Measurements from ENCODE around the gene KLHL17. TPM values are rescaled to one million over a fixed set of nuclear protein-coding genes. Genes with fewer than 3 reads are reported as not detected.

The KLHL17 gene
- total RNA-seq, 1 experiment from 2014 or later, result 27.8 TPM

DNA sequence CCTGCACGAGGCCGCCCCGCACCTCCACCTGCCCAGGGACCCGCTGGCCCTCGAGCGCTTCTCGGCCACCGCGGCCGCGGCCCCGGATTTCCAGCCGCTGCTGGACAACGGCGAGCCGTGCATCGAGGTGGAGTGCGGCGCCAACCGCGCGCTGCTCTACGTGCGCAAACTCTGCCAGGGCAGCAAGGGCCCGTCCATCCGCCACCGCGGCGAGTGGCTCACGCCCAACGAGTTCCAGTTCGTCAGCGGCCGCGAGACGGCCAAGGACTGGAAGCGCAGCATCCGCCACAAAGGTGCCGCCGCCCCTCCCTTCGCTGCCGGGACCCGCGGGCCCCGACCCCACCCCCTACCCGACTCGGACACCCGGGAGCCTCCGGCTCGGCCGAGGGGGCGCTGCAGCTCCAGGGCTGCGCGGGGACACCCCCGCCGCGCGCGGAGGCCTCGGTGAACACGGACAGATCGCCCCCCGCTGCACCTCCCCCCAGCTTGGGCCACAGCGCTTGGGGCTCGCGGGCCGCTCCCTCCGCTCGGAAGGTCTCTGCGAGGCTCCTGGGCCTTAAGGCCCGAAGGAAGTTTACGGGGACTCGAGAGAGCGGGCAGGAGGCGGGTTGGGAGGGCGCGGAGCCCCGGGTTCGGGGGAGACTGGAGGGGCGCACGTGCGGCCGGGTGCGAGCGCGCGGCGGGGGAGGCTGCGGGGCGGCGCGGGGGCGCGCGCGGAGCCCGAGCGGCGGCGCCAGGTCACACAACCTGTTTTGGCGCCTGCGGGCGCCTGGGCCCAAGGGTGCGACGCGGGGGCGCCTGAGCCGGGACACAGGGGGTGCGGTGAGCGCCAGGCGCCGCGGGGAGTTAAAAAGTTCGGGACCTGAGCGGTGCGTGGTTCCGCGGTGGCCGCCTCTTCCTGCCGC lies 35.5 kb upstream of the KLHL17 start:
- intact Hi-C loops (cut with micrococcal nuclease; ENCODE audit: unreplicated experiment), result no loop called here
- H3K27me3 Mint-ChIP-seq (ENCODE audit: unreplicated experiment), result peaks cover 67% of the 10 kb centered on the region
- no peak for DNase-seq

DNA sequence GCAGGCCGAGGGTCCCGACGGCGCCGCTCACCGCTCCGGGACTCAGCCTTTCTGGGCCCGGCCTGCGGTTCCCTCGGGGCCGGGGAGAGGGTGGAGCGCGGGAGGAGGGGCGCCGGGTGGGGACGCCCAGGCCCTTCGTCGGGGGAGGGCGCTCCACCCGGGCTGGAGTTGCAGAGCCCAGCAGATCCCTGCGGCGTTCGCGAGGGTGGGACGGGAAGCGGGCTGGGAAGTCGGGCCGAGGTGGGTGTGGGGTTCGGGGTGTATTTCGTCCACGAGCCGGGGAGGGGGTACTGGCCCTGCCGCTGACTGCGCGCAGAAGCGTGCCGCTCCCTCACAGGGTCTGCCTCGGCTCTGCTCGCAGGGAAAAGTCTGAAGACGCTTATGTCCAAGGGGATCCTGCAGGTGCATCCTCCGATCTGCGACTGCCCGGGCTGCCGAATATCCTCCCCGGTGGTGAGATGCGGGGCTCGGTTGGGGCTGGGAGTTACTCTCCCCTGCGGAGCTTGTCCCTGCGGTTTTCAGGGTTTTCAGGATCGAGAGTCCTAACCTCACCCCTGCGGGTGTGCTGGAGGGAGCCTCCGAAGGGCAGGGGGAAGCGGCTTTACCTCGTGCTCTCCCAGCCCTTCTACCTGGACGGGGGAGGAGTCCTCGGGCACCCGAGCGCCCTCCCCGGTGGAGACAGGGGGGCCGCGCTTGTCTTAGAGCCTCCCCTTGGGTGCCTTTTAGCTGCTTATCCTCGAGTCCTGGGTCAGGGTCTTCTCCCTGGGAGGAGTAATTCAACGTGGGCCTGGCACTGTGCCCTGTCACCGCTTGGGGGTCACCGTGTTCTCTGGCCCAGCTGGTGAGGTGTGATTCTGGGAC lies 34.6 kb upstream of the KLHL17 start:
- Mint-ChIP-seq H3K9me3 (ENCODE audit: low read depth, unreplicated experiment) (no peaks in the 10 kb centered on the region), H3K27me3 (ENCODE audit: unreplicated experiment) (peaks cover 62% of the 10 kb centered on the region), H3K4me1 (ENCODE audit: low read depth, unreplicated experiment) (peaks cover 9% of the 10 kb centered on the region), H3K4me3 (ENCODE audit: low read depth, unreplicated experiment) (no peak overlapping the region), H3K36me3 (ENCODE audit: insufficient read depth, unreplicated experiment) (peaks cover 5% of the 10 kb centered on the region), H3K27ac (ENCODE audit: unreplicated experiment) (no peak overlapping the region)
- TF ChIP-seq, protein P1, sequence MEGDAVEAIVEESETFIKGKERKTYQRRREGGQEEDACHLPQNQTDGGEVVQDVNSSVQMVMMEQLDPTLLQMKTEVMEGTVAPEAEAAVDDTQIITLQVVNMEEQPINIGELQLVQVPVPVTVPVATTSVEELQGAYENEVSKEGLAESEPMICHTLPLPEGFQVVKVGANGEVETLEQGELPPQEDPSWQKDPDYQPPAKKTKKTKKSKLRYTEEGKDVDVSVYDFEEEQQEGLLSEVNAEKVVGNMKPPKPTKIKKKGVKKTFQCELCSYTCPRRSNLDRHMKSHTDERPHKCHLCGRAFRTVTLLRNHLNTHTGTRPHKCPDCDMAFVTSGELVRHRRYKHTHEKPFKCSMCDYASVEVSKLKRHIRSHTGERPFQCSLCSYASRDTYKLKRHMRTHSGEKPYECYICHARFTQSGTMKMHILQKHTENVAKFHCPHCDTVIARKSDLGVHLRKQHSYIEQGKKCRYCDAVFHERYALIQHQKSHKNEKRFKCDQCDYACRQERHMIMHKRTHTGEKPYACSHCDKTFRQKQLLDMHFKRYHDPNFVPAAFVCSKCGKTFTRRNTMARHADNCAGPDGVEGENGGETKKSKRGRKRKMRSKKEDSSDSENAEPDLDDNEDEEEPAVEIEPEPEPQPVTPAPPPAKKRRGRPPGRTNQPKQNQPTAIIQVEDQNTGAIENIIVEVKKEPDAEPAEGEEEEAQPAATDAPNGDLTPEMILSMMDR (IDR thresholded peaks at IDR 0.05; ENCODE audit: unreplicated experiment), result no peak
- DNase-seq, result no peak
- no TSS peak for BruUV-seq (replicated peaks)
- intact Hi-C loops (cut with micrococcal nuclease; ENCODE audit: unreplicated experiment), result no loop called here
- CTCF ChIA-PET, result no interaction called here

More for the DNA sequence above, 35.5 kb upstream of the KLHL17 start:
- Mint-ChIP-seq H3K27ac (ENCODE audit: unreplicated experiment) (no peak overlapping the region), H3K4me1 (ENCODE audit: low read depth, unreplicated experiment) (peaks cover 16% of the 10 kb centered on the region), H3K4me3 (ENCODE audit: low read depth, unreplicated experiment) (peak overlapping the region; percentile 32), H3K9me3 (ENCODE audit: low read depth, unreplicated experiment) (no peaks in the 10 kb centered on the region), H3K36me3 (ENCODE audit: insufficient read depth, unreplicated experiment) (peaks cover 5% of the 10 kb centered on the region)
- TF ChIP-seq, protein P1 (IDR thresholded peaks at IDR 0.05; ENCODE audit: unreplicated experiment), result no peak
- CTCF ChIA-PET, result no interaction called here
- no TSS peak for BruUV-seq (replicated peaks)

DNA sequence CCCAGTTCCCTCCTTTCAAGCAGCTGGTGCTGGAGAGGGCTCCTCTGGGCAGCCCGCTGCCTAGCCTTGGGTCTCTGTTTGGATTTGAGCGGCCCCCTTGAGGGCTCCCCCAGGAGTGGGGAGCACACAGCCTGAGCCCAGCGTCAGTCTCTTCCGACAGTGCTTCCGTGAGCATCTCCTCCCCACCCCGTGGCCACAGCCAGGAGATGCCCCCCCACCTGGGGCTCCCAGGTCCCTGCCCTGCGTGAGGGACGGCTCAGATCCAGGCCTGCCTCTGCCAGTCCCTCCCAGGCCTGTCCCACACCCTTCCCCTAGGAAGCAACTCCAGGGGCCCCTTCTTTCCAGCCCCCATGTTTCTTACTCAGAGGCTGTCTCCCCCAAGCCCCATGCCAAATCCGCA lies 33.1 kb upstream of the KLHL17 start:
- Mint-ChIP-seq H3K4me3 (ENCODE audit: low read depth, unreplicated experiment) (no peak overlapping the region), H3K4me1 (ENCODE audit: low read depth, unreplicated experiment) (peaks cover 8% of the 10 kb centered on the region), H3K27ac (ENCODE audit: unreplicated experiment) (no peak overlapping the region), H3K27me3 (ENCODE audit: unreplicated experiment) (peaks cover 62% of the 10 kb centered on the region), H3K36me3 (ENCODE audit: insufficient read depth, unreplicated experiment) (peaks cover 5% of the 10 kb centered on the region), H3K9me3 (ENCODE audit: low read depth, unreplicated experiment) (no peaks in the 10 kb centered on the region)
- CTCF ChIA-PET, result no interaction called here
- intact Hi-C loops (cut with micrococcal nuclease; ENCODE audit: unreplicated experiment), result no loop called here
- TF ChIP-seq, protein P1 (IDR thresholded peaks at IDR 0.05; ENCODE audit: unreplicated experiment), result no peak
- no TSS peak for BruUV-seq (replicated peaks)
- no peak for DNase-seq

DNA sequence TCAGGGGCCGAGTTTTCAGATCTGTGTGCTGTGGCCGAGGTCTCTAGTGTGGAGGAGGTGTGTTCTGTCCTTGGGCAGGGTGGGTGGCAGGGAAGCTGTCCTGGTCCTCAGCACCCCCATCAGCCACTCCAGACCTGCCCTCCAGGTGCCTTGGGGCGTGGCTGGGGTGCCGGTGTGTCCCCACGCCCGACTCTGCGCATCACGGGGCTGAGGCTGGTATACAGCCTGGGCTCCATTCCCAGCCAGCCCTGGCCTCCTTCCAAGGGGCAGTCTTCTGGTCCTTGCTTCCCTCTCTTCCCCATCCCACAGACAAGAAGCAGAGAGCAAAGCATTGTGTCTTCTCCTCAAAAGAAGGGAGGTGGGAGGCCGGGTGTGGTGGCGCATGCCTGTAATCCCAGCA lies 32.6 kb upstream of the KLHL17 start:
- Mint-ChIP-seq H3K9me3 (ENCODE audit: low read depth, unreplicated experiment) (no peaks in the 10 kb centered on the region), H3K4me3 (ENCODE audit: low read depth, unreplicated experiment) (no peak overlapping the region)
- CTCF ChIA-PET, result interaction anchor here (0.6 kb wide), 1 partner anchor 10 kb away, joined by 5 read pairs; no protein-coding TSS in a partner anchor

More for the DNA sequence above, 32.6 kb upstream of the KLHL17 start:
- intact Hi-C loops (cut with micrococcal nuclease; ENCODE audit: unreplicated experiment), result no loop called here
- Mint-ChIP-seq H3K4me1 (ENCODE audit: low read depth, unreplicated experiment) (peaks cover 8% of the 10 kb centered on the region), H3K36me3 (ENCODE audit: insufficient read depth, unreplicated experiment) (peaks cover 5% of the 10 kb centered on the region), H3K27ac (ENCODE audit: unreplicated experiment) (no peak overlapping the region), H3K27me3 (ENCODE audit: unreplicated experiment) (peaks cover 60% of the 10 kb centered on the region)
- no peak for DNase-seq
- TF ChIP-seq, protein P1 (IDR thresholded peaks at IDR 0.05; ENCODE audit: unreplicated experiment), result no peak
- no TSS peak for BruUV-seq (replicated peaks)
